GM12873 (cell line): Measurements from ENCODE around the gene SLC2A4RG.

Source experiments
- CTCF ChIP-seq: IDR thresholded peaks from 2 replicates; pipeline ENCODE4 v1.5.1; 2012; ENCODE audit warnings: low read depth, mild to moderate bottlenecking, moderate library complexity, low read length, control low read depth; ENCODE audit not compliant: insufficient read depth; ENCODE audit errors: missing control alignments

SLC2A4RG gene

GRCh38 chr20:63747622-63748069 is 8.1 kb downstream of the SLC2A4RG start:
- no peak for TF ChIP-seq CTCF

- TF ChIP-seq CTCF = no peak
Observed at GRCh38 chr20:63748070-63748933, 8.7 kb downstream of the SLC2A4RG start.

- no peak for TF ChIP-seq CTCF
Observed at GRCh38 chr20:63748934-63749270, 9.3 kb downstream of the SLC2A4RG start.

- TF ChIP-seq CTCF = no peak
Observed at GRCh38 chr20:63749597-63750508, 10.3 kb downstream of the SLC2A4RG start.

- no peak for TF ChIP-seq CTCF
Observed at GRCh38 chr20:63750807-63751470, 11.4 kb downstream of the SLC2A4RG start.

- TF ChIP-seq CTCF = no peak
Observed at GRCh38 chr20:63751471-63752271, 12.1 kb downstream of the SLC2A4RG start.
